ENCODE measurements around the gene KSR2. TPM values are rescaled to one million over a fixed set of nuclear protein-coding genes. Genes with fewer than 3 reads are reported as not detected.

KSR2 gene
- total RNA-seq, 1 experiment from 2014 or later, result 1.3 TPM

DNA sequence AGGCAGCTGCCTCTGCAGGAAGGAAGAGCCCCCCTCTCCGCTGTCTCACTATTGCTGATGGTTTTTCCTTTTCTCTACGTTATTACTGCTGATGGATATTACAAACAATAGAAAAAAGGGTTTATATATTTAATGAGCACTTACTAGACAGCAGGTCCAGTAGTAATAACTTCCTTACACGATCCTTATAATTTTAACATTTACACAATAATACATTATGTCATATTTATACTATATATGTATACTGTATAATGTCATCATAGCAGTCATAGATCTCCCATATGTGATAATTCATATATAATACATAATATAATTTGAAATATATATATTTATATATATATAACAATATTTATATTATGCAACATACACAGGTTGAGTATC lies 92.4 kb downstream of the KSR2 start:
- Histone ChIP-seq H3T11ph (ENCODE audit: low read length) (no peak overlapping the region), H2AFZ (ENCODE audit: low read length) (no peak overlapping the region), H3K56ac (ENCODE audit: insufficient read length, low read depth, low read length) (no peak overlapping the region), H4K5ac (ENCODE audit: insufficient read length, low read depth, low read length) (no peak overlapping the region), H2BK20ac (ENCODE audit: low read depth, low read length, poor library complexity, severe bottlenecking) (no peak overlapping the region), H3K9me3 (ENCODE audit: control insufficient read depth, low read depth, low read length) (no peaks in the 10 kb centered on the region), H3K14ac (ENCODE audit: insufficient read depth, low read length) (0 out of 2 replicates have a peak overlapping the region, but pooled peaks have one; percentile 36), H4K91ac (ENCODE audit: insufficient read length, low read depth, low read length) (no peak overlapping the region), H3K23ac (ENCODE audit: insufficient read length, low read depth, low read length) (no peak overlapping the region), H2BK15ac (ENCODE audit: low read depth, low read length) (no peak overlapping the region), H3K4me2 (ENCODE audit: insufficient read depth, insufficient read length, low read length) (peak overlapping the region; percentile 71), H4K20me1 (ENCODE audit: control insufficient read depth, insufficient read depth, insufficient read length) (no peaks in the 10 kb centered on the region), H2BK5ac (ENCODE audit: insufficient read length, low read length) (no peak overlapping the region), H3K23me2 (ENCODE audit: insufficient read length, low read depth, low read length, poor library complexity, severe bottlenecking) (peaks cover 7% of the 10 kb centered on the region), H2BK12ac (ENCODE audit: insufficient read length, low read depth, low read length) (no peak overlapping the region), H3K79me2 (ENCODE audit: insufficient read depth, low read length) (no peaks in the 10 kb centered on the region), H2AK5ac (ENCODE audit: insufficient read length, low read length) (no peak overlapping the region), H3K4ac (ENCODE audit: low read depth, low read length) (no peak overlapping the region), H3K79me1 (ENCODE audit: insufficient read depth, low read depth, low read length, poor library complexity, severe bottlenecking) (no peaks in the 10 kb centered on the region), H2BK120ac (ENCODE audit: low read depth, low read length, poor library complexity, severe bottlenecking) (no peak overlapping the region), H3K18ac (ENCODE audit: insufficient read length, low read depth, low read length) (peak overlapping the region; percentile 48), H4K8ac (replicated peaks; ENCODE audit: insufficient read length, low read depth, low read length) (no peak overlapping the region), H3K27ac (ENCODE audit: insufficient read length, low read depth, low read length) (no peak overlapping the region), H3K4me1 (ENCODE audit: insufficient read depth, low read length) (peaks cover 5% of the 10 kb centered on the region; the same call in 1 of the 2 replicates), H3K27me3 (ENCODE audit: insufficient read depth, low read length) (no peaks in the 10 kb centered on the region), H3K9ac (ENCODE audit: extremely low read depth, insufficient read length, low read length) (no peak overlapping the region)
- H3K36me3 Mint-ChIP-seq (ENCODE audit: insufficient read depth in 1 of 3, low read depth in 3 of 3), result no peaks in the 10 kb centered on the region
- H3K4me1 Mint-ChIP-seq, result peaks cover 8 to 21% of the 10 kb centered on the region in 2 experiments
- peaks cover 10% of the 10 kb centered on the region for H3K27me3 Mint-ChIP-seq (ENCODE audit: low read depth)
- peak overlapping the region in 1 of 3 experiments; percentile 92; a peak in 1 of 7 replicates for H3K27ac Mint-ChIP-seq
- no CpG with 5 or more reads among the region's 3 CpGs for WGBS (ENCODE audit: extremely low coverage, insufficient read length, low lambda C conversion rate)
- H3K9me3 Mint-ChIP-seq, result no peaks in the 10 kb centered on the region
- no peak for TF ChIP-seq CTCF (conservative IDR thresholded peaks at IDR 0.05)
- H3K4me3 Mint-ChIP-seq, result peak overlapping the region in 1 of 2 experiments; percentile 68; a peak in 2 of 5 replicates
- DNase-seq, result no peak

All from H9 (cell line).